Stimulated activated CD4-positive, alpha-beta T cell treated with anti-CD3 and anti-CD28 coated beads, Interleukin-1b, Interleukin-23, amount 100 ng/mL, for 4 hours (primary cell): ENCODE data around the gene ILDR1.

Source experiments
- DNase-seq, 2 donors: peaks; one replicate each; pipeline ENCODE4 v3.0.0-alpha.2; 2020; ENCODE audit warnings: low read depth in 2 of 2

ILDR1 gene

GRCh38 chr3:121994551-121994950 is 27.5 kb downstream of the ILDR1 start:
- DNase-seq: no peak

GRCh38 chr3:121992601-121993560 is 29.2 kb downstream of the ILDR1 start:
- DNase-seq: no peak

DNA sequence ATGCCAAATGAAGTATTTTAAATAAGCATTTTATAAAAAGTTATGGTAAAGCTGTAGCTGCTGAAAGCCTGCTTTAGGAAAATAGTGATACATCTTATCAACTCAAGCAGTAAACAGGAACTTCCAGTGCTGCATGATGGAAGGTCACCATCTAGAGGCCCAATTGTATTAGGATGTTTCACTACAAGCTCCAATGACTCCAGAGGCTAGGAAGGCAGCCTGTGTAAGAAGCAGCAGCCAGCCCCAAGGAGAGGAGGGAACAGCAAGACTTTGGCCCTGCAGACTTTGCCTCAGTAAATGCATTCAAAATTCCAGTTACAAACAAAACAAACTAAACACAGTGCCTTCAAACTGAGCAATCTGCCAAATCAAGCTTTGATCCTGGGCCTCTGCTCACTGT is 32.1 kb downstream of the ILDR1 start:
- no peak for DNase-seq

DNA sequence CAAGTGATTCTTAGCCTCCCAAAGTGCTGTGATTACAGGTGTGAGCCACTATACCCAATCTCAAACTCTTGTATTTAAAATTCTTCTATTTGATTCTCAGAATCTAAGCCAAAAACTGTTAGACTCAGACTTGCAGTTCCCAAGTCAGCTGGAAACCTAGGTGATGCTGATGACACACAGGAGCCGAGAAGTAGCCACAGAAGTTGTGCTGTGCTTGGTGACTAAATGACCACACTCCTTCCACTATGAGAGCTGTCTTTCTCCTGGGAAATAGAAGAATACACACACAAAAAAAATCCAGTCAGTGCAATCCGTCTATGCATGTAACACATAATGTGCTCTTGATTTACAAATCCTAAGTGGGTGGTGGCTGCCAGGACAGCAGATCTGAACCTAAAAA is 33.9 kb downstream of the ILDR1 start:
- no peak for DNase-seq

DNA sequence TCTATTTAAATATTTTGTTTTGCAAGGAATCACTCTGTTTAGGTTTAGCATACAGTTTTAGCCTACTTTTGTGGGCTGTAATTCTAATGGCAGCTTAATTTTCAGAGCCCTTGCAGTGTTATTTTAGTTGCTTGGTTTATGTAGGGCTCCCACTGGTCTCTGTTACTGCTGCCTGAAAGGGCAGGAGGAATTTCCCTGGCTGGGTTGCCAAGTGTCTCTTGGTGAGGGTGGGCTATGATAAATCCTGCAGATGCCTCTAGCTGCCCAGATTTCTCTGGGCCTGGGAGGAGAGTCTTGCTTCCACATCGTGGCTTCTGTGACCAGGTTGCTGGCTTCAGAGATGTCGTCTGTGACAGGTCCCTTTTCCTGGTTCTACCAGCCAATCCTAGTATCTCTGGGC is 36.2 kb downstream of the ILDR1 start:
- DNase-seq: no peak

DNA sequence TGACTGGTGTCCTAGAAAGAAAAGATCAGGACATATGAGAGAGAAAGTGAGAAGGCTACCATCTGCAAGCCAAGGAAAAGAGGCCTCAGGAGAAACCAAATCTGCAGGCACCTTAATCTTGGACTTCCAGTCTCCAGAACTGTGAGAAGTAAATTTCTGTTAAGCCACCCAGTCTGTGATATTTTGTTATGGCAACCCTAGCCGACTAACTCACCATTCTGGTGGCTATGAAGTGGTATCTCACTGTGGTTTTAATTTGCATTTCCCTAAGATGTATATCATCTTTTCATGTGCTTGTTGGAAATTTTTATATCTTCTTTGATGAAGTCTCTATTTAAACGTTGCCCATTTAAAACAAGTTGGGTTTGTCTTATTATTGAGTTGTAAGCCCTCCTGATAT is 40.6 kb downstream of the ILDR1 start:
- no peak for DNase-seq

DNA sequence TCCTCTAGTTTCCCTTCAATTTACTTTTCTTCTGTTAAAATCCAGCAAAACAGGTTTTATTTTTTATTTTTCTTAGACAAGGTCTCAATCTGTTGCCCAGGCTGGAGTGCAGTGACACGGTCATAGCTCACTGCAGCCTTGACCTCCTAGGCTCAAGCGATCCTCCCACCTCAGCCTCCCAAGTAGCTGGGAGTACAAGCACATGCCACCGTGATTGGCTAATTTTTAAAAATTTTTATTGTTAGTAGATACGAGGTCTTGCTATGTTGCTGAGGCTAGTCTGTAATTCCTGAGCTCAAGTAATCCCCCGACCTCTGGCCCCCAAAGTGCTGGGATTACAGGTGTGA is 41.6 kb downstream of the ILDR1 start:
- DNase-seq: no peak

DNA sequence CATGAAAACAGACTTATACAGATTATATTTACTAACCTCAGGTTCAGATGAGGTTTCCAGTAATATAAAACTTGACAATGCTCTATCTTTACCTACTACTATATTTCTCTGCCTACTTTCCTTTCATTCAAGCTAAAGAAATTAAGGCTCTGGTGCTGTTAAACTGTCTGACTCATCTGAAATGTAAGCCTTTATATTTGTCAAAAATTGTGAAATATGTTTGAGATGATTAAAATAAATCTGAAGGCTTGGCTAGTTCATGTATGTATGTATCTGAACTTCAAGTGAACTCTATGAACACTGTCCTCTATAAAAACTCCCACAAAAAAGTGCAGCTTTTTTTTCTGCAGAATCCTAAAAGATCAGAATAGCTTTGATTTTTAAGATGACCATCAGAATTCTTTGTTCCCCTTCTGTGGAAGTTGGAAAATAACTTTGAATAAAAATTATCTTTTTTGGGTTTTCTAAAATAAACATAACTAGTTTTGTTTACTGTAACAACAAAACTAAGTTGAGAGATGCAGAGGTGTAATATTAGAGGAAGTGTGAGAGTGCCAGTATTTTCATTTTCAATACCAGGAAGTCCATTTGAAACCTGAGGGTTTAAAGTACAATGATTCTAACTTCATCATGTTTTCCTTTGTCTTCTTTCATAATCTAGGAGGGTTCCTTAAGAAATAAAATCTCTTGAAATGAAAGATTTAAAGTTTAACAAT is 42.2 kb downstream of the ILDR1 start:
- no peak for DNase-seq

- DNase-seq: no peak
Measured at GRCh38 chr3:121979246-121979645, 42.8 kb downstream of the ILDR1 start.

DNA sequence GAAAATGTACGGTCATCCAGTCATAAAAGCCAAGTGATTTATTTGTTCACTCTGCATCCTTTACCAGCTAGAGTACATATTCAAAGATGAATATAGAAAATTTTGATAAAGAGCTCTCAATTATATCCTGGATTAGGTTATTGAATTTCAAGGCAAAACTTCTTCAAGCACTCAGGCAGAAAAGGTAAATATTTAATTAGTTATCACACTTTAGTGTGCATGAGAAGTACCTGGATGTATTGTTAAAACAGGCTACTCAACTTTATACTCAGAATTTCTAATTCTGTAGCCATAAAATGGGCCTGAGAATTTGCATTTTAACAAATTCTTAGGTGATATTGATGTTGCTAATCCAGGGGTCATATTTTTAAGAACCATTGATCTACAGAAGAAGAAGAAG is 45.3 kb downstream of the ILDR1 start:
- DNase-seq: no peak

GRCh38 chr3:121975702-121976302 is 46.2 kb downstream of the ILDR1 start:
- no peak for DNase-seq

DNA sequence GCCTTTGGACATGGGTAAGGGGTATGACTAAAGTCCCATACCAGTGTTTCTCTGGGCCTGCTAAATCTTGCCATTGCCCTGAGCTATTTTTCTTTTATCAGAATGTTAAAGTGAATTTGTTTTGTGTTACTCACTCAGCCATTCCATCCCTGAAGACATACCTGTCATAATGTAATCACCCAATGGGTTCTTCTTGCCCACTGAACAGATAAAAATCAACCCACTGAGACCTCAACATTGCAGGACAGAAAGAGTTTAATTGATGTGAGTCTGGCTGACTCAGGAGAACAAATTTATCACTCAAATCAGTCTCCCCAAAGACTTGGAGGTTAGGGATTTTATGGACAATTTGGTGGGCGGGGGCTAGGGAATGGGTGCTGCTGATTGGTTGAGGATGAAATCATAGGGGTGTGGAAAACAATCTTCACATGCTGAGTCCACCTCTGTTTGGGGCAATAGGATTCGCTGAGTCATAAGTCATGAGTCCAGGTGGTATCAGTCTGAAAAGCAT is 47.4 kb downstream of the ILDR1 start:
- DNase-seq: no peak

DNA sequence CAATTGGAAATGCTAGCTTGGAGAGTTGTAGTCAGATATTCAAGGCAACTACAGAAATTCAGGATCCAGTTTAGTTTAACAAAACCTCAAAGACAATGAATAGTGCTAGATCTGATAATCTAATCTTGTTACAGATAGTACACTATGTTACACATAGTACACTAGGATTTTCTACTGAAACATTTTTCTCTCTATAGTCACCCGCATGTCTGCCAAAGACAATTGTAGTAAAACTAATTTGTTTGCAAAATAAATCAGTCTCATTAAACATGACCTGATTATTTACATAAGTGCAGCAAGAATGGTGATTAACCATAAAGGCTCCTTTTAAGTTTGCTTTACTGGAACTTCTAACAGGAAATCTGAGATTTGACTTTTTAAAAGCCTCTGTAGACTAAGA is 52.0 kb downstream of the ILDR1 start:
- DNase-seq: no peak

DNA sequence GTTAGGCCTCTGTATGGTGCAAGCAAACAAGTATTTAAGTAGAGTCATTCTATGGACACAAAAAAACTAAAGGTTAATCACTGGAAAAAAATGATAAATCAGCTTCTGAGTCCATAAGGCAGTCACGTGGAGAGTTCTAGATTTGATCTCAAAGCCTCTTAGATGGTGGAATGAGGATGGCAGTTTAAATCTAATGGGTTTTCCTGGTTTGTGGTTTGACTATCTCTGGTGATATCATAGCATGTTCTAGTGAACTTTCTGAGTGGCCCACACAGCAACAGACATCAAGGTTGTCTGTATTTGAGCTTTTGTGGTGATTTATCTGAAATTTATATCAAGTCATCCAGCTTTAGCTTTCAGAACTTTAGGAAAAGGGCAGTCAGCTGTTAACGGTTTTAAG is 52.4 kb downstream of the ILDR1 start:
- no peak for DNase-seq

GRCh38 chr3:121963608-121964007 is 58.4 kb downstream of the ILDR1 start:
- DNase-seq: no peak

- DNase-seq: no peak
Measured at GRCh38 chr3:121962443-121962842, 59.6 kb downstream of the ILDR1 start.

DNA sequence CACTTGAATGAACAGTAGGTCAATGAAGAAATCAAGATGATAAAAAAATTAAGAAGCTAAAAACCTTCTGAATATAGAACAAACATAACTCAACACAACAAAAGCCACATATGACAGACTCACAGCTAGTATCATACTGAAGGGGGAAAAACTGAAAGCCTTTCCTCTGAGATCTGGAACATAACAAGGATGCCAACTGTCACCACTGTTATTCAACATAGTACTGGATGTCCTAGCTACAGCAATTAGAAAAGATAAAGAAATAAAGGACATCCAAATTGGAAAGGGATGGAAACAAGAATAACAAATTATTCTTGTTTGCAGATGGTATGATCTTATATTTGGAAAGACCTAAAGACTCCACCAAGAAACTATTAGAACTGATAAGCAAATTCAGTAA is 60.8 kb downstream of the ILDR1 start:
- DNase-seq: no peak

GRCh38 chr3:121958801-121959200 is 63.2 kb downstream of the ILDR1 start:
- no peak for DNase-seq

GRCh38 chr3:121957674-121958415 is 64.2 kb downstream of the ILDR1 start:
- no peak for DNase-seq

DNA sequence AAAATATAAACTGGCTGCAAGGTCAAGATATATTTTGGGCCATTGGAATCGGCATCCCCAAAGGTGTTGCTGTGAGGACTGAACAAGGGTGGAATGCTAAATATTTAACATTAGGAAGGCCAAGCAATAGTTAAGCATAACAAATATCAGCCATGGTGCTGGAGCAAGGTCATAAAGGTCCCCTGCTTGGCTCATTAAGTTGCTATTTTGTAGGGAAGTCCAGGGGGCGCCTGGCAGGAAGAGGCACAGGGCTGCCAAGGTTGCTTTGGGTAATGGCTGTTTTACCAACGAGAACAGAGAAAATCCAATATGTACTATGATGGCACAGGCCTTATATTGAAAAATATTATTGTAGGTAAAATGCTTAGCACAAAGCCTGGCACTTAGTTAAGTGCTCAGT is 65.7 kb downstream of the ILDR1 start:
- no peak for DNase-seq

DNA sequence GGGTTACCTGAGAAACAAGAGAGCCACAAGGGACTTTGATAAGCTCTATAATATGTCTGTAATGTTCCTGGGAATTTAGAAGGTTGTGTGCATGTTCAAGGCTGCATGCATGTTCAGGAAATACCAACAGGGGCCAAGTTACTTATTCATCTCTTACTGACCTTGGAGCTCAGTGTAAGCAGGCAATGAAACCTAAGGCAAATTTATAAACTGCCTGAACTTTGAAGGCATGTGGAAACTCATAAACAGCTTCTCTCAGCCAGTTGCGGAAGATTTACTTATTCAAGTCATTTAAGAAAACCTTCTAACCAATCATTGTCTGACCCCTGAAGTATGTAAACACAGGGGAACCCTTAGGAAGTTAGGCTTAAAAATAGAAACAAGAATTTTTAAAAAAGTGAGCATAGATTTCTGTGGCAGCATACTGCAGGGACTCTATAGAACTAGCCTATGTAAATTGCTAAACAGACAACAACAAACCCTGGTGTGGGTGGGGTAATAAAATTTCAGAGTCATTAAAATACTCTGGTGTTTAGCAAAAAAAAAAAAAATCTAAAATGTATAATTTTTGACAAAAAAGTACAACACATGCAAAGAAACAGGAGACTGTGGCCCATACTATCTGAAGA is 70.6 kb downstream of the ILDR1 start:
- no peak for DNase-seq
